Measurements from ENCODE around the gene PPBP.

- TF ChIP-seq POLR2A (IDR thresholded peaks at IDR 0.05) (no peak), CTCF (IDR thresholded peaks at IDR 0.05 in 4 of 5, conservative IDR thresholded peaks at IDR 0.05 in 1 of 5) (no peak)
These were observed 28.1 kb upstream of the PPBP start for GRCh38 chr4:74016068-74016467.
